GM19468 (cell line): Measurements from ENCODE around the gene LYRM4.
A peak's percentile ranks its signal among the peaks of the same experiment; 100 is the strongest.

Experiments
- ATAC-seq: cut with Tn5 transposase; IDR thresholded peaks from one replicate; pipeline ENCODE4 v1.9.1; 2021; ENCODE audit warnings: mild to moderate bottlenecking, moderate library complexity, moderate number of reproducible peaks; ENCODE audit not compliant: unreplicated experiment; ENCODE audit errors: extremely low read depth

Gene LYRM4

DNA sequence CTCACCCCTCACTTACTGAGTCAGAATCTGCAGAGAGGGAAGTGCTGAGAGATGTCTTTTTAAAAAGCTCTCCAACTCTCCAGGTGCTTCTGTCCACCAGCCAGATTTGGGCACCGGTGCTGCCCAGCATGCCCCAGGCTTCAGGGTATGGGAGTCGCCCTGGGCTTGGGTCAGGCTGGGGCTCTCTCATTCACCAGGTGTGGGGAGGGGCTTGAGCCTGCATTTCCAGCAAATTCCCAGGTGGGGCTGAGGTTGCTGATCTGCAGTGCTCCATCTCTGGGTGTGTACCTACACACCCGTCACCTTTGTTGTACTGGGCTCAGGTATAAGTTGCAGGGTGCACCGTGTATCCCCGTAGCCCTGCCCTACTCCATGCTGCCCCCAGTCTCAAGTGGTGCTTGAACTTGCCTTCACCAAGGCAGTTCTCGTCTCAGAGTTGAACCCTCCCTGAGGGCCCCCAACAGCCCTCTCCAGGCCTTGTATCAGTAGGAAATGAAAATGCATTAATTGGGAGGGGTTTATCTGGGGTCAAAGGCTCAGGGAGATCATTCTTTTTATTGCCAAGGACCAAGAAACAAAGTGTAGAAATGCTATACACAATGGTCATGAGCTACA, 152.1 kb downstream of the LYRM4 start:
- no peak for ATAC-seq

DNA sequence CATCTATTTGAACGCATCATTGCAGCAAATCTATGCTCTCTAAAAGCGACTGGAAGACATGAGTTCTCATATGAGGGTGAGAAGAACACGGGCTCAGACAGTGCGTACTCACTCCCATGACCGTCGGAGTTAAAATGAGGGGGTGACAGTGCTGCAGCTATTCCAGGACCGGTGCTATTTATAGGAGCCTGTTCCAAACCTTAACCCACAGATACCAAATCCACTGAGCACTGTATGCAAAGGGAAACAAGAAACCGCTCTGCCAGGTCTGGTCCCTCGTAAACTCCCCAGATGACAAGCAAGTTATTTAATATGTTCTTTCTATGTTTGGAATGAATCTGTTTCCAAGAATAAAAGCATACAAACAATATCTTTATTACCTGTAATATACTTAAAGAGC, 152.7 kb downstream of the LYRM4 start:
- no peak for ATAC-seq

DNA sequence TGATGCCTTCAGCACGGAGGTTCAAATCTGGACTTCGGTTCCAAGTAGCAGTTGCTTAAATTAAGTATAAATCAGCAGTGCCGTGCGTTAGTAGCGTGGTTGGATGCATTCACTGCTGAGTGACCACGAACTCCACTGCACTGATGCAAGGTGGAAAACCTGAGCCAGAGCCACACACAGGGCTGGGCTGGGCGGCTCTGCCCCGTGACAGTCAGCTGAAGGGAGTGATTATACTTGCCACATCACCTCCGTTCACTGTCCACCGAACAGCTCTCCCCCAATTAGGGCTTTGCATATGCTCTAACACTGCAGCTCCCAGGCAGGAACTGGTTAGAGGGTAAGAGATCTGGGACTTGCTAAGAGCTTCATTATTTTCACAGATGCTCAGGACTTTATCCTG, 153.4 kb downstream of the LYRM4 start:
- no peak for ATAC-seq

DNA sequence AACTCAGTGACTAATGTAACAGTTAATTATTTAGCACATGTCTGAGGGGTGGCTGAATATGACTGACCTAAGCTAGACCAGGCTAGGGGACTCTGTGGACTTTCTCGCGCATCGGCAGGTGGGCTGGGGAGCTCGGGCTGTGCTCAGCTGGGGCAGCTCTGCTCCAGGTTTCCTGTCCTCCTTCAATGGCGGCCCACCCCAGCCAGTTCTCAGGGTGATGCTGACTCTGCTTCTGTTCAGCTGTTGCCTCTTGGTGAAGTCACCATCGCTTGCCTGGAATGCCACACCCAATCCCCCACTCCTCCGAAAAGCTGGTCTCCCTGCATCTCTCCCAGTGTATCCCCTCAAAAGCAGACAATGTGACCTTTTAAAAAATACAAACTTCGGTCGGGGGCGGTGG, 155.6 kb downstream of the LYRM4 start:
- no peak for ATAC-seq

DNA sequence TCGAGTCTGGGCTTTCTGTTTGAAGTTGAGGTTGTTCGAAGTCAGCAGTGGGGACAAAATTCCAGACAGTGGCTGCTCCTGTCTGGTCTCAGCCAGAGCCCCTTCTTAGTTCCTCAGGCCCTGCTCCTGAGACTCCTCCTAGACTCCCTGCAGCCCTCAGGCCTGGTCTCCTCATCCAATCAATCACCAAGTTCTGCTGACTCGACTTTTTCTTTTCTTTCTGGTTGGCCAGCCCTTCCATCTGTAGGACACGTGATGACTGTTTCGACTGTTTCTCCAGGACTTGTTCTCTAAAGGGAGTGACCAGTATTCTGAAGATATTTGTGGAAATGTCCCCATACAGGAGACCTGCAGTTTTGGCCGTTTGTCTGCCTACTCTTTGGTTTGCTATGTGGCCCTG, 156.1 kb downstream of the LYRM4 start:
- no peak for ATAC-seq

DNA sequence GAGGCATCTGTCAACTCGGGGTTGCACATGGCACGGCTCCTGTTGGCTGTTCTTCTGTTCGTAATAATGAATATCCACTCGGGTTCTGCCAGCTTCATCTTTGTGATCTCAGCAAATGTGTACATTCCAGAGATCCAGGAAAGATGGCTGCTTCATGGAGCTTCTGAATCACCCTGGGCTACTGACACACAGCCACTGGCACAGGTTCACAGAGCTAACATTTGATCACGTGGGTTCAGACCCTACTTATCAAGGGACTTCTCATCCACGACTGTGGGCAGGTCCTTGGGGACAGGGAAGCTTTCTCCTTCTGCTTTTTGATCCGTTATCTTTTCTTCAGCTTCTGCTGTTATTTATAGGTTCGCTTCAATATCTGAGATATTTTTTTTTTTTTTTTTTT, 157.5 kb downstream of the LYRM4 start:
- ATAC-seq: no peak

DNA sequence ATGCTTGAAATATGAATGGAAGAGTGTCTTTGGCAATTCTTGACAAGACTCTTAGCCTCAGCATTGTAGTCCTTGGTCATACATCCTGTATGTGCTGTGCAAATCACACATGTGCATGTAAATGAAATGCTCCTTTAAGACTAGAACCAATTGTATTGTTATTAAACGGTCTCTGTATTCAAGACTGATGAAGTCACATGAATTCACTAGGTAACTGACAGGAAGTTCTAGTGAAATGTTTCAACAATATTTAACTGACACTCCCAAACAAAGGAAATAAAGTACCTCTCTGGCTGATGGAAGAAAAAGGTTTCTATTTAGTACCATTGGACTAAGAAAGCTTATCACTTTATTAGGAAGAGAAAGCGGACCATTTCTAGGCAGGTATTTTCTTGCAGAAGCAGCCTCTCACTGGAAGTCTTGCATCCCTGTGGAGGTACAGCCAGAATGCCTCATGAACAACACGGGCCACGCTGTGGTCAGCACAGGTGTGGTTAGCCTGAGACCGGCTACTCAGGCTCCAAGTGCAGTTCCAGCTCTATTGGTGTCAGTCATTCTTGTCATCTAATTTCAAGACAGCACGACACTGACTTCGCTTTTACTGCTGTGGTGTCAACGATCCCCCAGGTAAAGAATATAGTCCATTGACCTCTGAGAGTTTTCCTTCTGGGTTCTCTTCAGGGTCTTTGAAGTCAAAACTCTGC, 158.3 kb downstream of the LYRM4 start:
- no peak for ATAC-seq

DNA sequence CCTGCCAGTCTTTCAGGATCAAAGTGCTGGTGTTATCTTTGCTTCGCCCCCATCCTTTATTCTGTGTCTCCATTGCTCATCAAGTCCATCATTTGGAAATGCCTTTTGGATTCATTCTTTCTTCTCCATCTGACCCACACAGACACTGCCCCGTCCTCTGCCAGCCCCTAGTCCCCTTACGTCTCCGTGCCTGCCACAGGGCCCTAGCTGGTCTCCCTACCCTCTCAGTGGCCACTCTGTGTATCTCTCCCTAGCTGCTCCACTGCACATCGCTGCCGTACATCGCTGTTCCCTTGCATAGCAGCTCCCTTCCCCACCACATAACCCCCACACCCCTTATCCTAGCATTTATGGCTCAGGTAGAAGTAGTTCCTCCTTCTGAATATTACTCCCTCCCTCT, 159.9 kb downstream of the LYRM4 start:
- no peak for ATAC-seq

DNA sequence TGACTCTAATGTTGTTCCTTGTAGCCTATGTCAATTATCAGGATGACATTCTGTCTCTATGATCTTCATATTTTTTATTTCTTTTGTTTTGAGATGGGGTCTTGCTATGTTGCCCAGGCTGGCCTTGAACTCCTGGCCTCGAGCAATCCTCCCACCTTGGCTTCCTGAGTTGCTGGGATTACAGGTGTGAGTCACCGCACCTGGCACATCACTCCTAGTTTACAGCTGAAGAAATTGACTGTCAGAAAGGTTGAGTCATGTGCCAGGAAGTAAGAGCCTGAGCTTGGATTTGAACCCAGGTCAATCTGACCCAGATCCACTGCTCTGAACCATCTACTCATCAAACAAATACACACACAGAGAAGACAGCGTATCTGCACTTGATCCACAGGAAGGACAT, 161.2 kb downstream of the LYRM4 start:
- ATAC-seq: no peak

DNA sequence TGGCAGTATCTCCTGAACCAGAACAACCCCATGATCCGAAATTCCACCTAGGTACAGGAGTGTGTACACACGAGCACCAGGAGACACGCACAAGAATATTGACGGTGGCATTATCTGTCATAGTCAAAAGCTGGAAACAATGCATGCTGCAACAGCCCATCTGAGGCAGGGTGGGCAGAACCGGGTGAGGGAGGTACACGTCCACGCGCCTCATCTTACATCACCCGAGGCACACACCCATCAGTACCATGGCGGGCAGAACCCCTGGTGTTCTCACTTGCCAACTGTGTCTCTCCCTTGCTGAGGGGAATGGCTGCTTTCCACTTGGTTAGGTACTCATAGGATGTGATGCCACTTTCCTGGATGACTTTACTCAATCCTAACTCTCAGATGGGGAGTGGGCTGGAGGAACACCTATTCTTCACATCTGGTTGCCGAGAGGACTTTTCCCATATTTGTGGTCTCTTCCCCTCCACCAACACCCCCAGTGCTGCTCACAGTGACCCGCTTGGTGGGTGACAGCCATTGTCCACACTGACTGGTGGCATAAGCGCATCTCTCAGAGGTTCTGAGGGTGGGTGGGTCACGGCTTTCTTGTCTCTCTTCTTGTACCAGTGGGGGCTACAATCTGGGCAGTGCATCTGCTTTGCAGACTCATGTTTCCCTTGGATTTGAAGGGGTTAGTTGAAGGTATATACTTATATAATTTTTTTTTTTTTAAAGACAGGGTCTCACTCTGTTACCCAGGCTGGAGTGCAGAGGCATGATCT, 162.1 kb downstream of the LYRM4 start:
- no peak for ATAC-seq

DNA sequence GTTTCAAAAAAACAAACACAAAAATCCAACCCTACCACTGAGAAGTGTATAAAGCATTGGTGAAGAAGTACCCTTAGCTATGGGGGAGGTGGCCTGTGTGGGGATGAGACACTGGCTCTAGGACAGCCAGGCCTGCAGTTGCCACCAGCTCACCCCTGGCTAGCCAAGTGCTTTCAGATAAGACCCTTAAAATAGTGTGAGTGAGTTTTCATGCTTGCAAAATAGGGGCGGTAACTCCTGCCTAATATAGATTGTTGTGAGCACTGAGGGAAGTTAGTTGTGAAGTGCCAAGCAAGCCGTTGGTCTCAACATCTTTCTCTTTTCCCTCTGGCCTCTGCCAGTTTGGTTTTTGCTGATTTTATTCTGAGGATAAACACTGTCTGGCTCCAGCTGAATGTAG, 164.3 kb downstream of the LYRM4 start:
- ATAC-seq: no peak

DNA sequence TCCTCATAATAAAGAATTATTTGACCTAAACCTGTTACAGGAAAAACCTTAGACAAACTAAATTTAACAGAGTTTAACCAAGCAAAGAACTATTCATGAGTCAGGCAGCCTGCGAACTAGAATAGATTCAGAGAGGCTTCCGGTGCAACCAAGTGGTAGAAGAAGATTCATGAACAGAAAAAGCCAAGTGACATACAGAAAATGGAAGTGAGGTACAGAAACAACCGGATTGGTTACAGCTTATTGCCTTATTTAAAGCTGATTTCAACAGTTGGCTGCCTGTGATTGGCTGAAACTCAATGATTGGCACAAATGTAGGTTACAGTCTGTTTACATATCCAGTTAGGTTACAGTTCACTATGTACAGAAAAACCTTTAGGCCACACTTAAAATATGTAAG, 165.5 kb downstream of the LYRM4 start:
- ATAC-seq: peak; percentile 59

DNA sequence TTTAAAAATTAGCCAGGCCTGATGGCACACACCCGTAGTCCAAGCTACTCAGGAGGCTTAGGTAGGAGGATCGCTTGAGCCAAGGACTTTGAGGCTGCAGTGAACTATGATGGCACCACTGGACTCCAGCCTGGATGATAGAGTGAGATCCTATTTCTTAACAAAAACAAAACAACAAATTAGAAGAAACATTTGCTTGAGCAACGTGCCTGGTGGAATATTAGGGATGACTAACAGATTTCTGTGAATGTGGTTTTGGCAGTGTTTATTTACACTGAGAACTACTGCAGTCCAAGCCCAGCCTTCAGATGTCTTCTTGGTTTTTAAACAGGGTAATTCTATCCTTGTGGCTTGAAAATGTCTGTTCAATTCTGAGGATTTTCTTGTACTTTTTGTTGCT, 166.4 kb downstream of the LYRM4 start:
- no peak for ATAC-seq

DNA sequence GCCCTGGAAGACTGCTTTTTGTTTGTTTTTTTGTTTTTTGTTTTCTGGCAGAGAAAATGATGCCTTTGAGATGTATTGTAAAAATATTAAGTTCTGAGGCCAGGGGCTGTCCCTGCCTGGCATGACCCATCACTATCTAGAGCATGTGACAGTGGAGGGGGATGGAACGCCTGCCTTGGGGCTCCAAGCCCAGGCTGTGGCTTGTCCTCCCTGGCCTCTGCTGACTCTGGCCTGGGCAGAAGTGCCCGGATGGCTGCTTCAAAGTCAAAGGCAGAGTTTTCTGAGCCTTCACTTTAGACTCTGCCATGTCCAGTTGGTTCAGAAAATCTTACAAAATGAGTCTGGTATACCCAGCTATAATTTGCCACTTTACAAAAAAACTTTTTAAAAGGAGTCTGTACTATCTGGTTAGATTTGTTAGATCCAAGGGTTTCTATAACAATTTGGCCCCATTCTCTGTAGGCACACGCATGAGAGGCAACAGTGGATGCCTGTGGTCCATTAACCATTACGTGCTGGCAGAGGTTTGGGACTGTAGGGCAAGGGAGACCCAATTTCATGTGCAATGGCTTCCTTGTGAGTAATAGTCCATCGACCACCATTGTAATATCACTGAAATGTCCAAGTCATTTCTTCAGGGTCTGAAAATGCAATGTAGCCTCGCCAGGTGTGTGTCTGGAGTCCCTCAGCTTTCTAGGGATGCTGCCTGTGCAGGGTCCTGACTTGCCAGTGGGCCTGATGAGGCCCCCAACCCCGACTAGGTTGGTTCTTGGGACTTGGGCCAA, 167.3 kb downstream of the LYRM4 start:
- no peak for ATAC-seq

DNA sequence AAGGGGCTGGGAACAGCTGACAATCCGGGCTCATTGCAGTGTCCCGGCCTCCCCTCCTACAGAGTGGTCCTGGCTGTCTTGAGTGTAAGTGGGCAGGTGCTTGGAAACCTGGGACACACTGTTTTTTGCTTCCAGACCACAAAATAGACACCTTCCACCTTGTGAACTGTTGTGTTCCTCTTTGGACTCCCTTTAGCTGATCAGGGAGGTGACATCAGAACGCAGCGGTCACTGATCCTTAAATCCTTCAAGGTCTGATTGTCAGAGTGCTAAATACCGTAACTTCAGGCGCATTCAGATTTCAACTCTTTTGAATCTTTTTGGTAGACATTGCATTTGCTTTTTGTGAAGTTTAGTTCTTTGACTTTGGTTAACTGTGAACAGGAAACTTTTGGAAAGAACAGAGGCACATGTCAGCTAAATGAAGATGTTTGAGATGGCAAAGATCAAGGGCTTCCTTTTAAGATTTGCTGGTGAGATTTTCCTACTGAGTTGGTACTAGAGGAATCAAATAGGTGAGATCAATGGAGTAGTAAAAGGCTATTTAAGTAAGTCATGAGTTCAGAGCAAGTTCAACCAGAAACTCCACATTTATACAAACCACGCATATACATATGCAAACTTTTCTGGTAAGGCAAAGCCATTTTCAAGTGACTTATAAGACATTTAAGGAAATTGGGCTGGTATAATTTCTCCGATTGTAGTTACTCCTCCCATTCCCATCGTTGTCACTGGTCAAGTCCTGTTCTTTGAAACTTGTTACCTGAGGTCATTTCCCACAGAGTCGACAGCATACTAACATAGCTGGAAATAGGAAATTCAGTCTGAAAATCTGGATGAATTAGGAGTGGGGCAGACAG, 169.3 kb downstream of the LYRM4 start:
- ATAC-seq: no peak

DNA sequence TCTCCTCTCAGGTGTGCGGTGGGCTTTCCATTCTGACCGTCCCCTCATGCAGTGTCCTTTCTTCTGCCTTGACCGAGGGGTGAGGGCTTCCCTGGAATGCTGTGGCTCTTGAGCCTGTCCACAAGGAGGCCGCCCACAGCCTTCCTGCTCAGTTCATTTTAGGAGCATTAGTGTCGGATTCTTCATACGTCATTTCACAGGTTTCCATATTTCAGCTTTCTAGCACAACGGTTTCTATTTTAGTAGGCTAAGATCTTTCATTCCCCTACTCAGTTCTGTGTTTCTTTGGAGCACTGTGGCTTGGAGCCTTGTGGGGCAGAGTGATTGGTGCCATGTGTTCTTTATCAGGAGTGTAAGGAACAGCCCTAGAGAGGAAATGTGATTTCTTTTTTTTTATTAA, 170.1 kb downstream of the LYRM4 start:
- ATAC-seq: no peak

DNA sequence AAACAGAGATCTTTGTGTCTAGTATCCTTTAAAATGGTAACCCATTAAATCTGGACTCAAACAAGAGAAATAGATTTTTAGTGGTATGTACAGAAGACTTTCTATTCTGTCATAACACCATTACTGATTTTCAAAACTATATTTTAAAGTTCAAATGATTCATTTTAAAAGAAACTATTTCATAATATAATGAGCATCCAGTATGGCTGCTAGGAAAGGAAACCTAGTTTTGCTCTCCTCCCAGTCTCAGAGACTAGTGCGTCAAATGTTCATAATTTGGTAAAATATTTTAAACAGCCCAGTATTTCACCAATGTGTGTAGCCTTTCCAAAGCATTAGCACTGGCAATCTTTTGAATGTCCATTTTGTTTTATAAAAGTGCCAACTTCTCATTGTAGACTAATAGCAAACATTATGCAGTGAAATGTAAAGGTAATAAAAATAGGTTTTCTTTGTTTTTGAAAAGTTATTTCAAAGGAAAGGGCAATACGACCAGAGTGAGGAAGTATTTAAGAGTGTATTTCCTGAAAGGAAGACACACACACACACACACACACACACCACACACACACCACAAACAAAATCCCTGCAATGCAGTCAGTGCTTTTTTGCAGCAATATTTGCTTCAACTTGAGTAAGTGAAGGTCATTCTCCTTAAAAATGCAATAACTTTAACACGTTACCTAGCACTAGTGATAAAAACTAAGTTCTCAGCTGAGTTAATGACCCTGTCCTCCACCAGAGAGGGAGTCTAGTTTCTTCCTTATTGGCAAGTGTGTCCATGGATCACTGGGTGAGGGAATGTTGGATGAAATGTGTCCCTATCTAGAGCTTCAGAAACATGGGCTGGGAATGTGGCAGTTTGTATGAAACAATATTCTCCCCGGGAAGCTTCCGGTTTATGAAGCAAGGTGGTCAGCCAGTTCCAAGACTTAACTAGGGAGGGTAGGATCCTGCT, 171.0 kb downstream of the LYRM4 start:
- no peak for ATAC-seq

DNA sequence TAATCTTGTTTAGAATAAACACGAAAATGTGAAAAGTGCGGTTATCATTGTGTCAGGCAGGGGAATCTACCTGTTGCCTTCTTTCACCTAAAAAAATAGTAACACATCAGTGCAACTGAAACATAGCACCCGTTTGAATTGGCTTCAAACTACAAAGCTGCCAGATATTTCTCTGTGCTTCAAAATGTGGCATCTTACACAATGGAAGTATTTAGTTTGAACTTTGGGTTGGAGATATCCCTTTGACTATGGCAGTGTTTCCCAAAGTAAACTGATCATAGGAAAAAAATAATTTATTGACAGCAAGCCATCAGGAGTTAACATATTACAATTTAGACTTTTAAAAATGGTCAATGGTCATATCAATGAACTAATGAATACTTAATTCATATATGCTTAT, 172.0 kb downstream of the LYRM4 start:
- no peak for ATAC-seq

DNA sequence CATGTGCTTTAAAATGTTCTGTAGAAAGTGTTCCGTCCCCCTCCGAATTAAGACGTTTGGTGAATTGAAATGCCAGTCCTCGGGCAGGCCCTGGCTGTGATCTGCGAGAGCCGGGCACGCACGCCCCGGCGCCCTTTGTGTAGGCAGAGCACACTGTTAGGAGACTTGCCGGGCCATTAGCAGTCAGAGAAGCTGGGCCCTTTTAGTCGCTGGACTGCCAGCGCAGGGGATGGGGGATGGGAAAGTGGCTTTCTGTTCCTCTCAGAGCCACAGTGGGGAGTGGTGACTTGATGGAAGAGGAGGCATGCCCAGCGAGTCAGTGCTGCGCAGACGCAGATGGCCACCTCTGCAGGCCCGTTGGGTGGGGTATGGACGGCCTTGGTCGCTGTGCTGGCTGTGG, 173.4 kb downstream of the LYRM4 start:
- no peak for ATAC-seq
